Adrenal gland (tissue), 12 donors: ENCODE data around the gene INPP4A. TPM values are rescaled to one million over a fixed set of nuclear protein-coding genes. Genes with fewer than 3 reads are reported as not detected.

Experiments
- DNase-seq, 7 donors: peaks; one replicate each; pipeline ENCODE4 v3.0.0-alpha.2; 2019 to 2020
- H3K27ac ChIP-seq, 5 donors: fragments of 200-600 bp; sonication (generic) in 4 of 5; 1 replicate in 3 of 5; 2 replicates in 2 of 5; pipeline versions ENCODE4 v1.5.1 to v1.8.0; 2016 to 2020; ENCODE audit warnings: mild to moderate bottlenecking in 1 of 5
- H3K27me3 ChIP-seq: fragments of 200-600 bp; 2 replicates; pipeline ENCODE4 v1.8.0; 2021
- H3K36me3 ChIP-seq, 2 donors: fragments of 200-600 bp; replicated peaks in 1 of 2; 1 replicate in 1 of 2; 2 replicates in 1 of 2; pipeline versions ENCODE4 v1.5.1 to v1.8.0; 2018 to 2022
- H3K4me1 ChIP-seq, 2 donors: fragments of 200-600 bp; replicated peaks in 1 of 2; 1 replicate in 1 of 2; 2 replicates in 1 of 2; pipeline versions ENCODE4 v1.5.1 to v1.8.0; 2018 to 2021
- H3K4me3 ChIP-seq, 4 donors: fragments of 200-600 bp; sonication (generic) in 3 of 4; one replicate each; pipeline ENCODE4 v1.5.1; 2016 to 2018
- H3K9me3 ChIP-seq, 3 donors: fragments of 200-600 bp; sonication (generic) in 1 of 3; replicated peaks in 1 of 3; 1 replicate in 2 of 3; 2 replicates in 1 of 3; pipeline versions ENCODE4 v1.5.1 to v1.8.0; 2016 to 2021
- POLR2A ChIP-seq, 2 donors: fragments of 450-650 bp; IDR thresholded peaks; one replicate each; pipeline ENCODE4 v1.6.1; 2017; ENCODE audit warnings: antibody characterized with exemption in 2 of 2, mild to moderate bottlenecking in 2 of 2, moderate library complexity in 1 of 2
- WGBS, 4 donors: extraction: QIAGEN DNeasy Blood & Tissue Kit in 2 of 4; methylation state at CpG; one replicate each; pipeline versions ENCODE4 v1.1.5 to v1.1.7; 2013 to 2017; 5-methylcytosine and 5-hydroxymethylcytosine counted together
- intact Hi-C, 2 donors: fragments of 100-400 bp; cut with DNase I; formaldehyde crosslinking; loops; one replicate each; pipeline versions ENCODE4 v1.14.1 to v1.15.0; 2022 to 2023
- polyA plus RNA-seq, 3 donors: library from polyadenylated mRNA; stranded (reverse); fragments of 200-250 nt in 2 of 3; fragments of 350-450 nt in 1 of 3; fragmentation: Illumina TruSeq in 1 of 3; extraction: RNeasy Lipid Tissue Mini Kit (QIAGEN cat#74804) in 1 of 3; gene quantifications; one replicate each; pipeline ENCODE4 v1.2.3, GENCODE V29; 2013 to 2014
- total RNA-seq, 9 donors: library from RNA; depleted of rRNA in 4 of 9; stranded (reverse); fragments of >200 nt in 4 of 9; fragments of 120-200 nt in 1 of 9; fragmentation: NEBNext Ultra II Directional in 1 of 9; extraction: Animal tissue kit (Norgen Biotek cat#: 25700) in 1 of 9; gene quantifications; one replicate each; pipeline versions ENCODE4 v1.1.0 to v1.2.4, GENCODE V29; 2013 to 2023
- TF ChIP-seq, protein P1 (sequence below), 6 experiments: fragments of 450-650 bp in 4 of 6; fragments of 200-600 bp in 2 of 6; sonication (generic) in 1 of 6; IDR thresholded peaks; 1 replicate in 5 of 6; 2 replicates in 1 of 6; pipeline versions ENCODE4 v1.5.1 to v1.8.0; 2016 to 2021; ENCODE audit warnings: antibody characterized with exemption in 6 of 6, mild to moderate bottlenecking in 2 of 6, moderate library complexity in 1 of 6
- donor health status: healthy with polysubstance abuse.
- donor health status: Bipolar disorder and iron deficiency.
- donor health status: DM: yes; HTN: yes; CAD: no.
- donor health status: DM: no; HTN: no; CAD: no.
- donor health status: DM: no; HTN: no; CAD: no.
- donor health status: DM: yes; HTN: yes; CAD: no.

The INPP4A gene
- total and polyA plus RNA-seq, 12 donors = 8.8 to 40.5 (median 27.3) TPM

DNA sequence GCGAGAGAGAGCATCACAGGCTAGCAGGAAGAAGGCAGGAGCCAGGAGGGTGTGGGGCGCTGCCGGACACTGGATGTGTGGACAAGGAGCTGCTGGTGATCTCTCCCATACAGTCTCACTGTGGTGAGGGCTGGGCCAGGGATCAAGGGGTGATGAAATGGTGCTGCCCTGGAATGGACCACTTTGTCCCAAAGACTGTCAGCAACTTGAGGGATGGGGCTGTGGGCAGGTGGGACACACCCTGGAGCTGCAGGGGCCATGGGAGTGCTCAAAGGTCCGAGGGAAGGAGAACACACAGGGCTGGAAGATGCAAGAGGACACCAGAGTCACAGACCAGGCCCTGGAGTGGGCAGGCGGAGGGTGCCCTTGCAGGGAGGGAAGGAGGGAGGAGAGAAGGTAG lies 125.7 kb downstream of the INPP4A start:
- WGBS, 4 donors = 88 to 97% (median 89%) methylated on average over 5 of the region's 5 CpGs
- H3K27ac ChIP-seq = no peak overlapping the region
- no peak for TF ChIP-seq POLR2A (IDR thresholded peaks at IDR 0.05)
- H3K4me1 ChIP-seq = peaks cover 6% of the 10 kb centered on the region in 2 donors
- H3K27me3 ChIP-seq = no peaks in the 10 kb centered on the region
- peaks cover 0 to 84% of the 10 kb centered on the region in 2 donors for H3K36me3 ChIP-seq
- H3K4me3 ChIP-seq = no peak overlapping the region
- no peak for DNase-seq
- H3K9me3 ChIP-seq = no peaks in the 10 kb centered on the region
- intact Hi-C loops = no loop called here

DNA sequence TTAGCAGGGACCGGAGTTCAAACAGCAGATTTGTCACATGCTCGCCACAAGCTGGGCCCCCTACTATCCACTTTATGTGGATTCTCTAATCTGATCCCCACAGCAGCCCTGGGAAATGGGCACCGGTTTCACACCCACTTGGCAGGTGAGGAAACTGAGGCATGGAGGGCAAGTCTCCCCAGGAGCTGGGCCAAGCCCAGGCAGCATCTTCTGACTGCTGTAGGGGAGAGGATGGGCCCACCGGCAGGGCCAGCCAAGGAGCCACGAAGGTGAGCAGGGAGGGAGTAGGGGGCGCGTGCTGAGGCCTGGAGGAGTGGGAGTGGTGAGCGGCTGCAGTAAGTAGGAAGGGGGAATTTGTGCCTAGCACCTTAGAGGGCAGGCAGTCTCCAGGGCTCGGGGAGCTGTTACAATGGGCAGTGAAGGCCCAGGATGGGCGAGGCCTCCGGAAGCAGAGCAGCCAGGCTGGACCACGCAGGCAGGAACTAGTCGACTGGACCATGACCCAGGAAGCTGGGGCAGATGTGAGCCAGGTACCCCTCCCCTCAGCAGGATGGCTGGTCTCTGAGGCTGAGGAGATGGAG lies 126.6 kb downstream of the INPP4A start:
- Histone ChIP-seq H3K4me1 (no peaks in the 10 kb centered on the region), H3K27ac (no peak overlapping the region), H3K27me3 (no peaks in the 10 kb centered on the region), H3K9me3 (no peaks in the 10 kb centered on the region), H3K4me3 (no peak overlapping the region), H3K36me3 (peaks cover 0 to 81% of the 10 kb centered on the region in 2 donors)
- DNase-seq = no peak
- TF ChIP-seq, protein P1, sequence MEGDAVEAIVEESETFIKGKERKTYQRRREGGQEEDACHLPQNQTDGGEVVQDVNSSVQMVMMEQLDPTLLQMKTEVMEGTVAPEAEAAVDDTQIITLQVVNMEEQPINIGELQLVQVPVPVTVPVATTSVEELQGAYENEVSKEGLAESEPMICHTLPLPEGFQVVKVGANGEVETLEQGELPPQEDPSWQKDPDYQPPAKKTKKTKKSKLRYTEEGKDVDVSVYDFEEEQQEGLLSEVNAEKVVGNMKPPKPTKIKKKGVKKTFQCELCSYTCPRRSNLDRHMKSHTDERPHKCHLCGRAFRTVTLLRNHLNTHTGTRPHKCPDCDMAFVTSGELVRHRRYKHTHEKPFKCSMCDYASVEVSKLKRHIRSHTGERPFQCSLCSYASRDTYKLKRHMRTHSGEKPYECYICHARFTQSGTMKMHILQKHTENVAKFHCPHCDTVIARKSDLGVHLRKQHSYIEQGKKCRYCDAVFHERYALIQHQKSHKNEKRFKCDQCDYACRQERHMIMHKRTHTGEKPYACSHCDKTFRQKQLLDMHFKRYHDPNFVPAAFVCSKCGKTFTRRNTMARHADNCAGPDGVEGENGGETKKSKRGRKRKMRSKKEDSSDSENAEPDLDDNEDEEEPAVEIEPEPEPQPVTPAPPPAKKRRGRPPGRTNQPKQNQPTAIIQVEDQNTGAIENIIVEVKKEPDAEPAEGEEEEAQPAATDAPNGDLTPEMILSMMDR (IDR thresholded peaks at IDR 0.05) = no peak
- no peak for TF ChIP-seq POLR2A (IDR thresholded peaks at IDR 0.05)
- intact Hi-C loops = no loop called here
- 89 to 97% (median 93%) methylated on average over 10 to 13 of the region's 13 CpGs for WGBS, 4 donors

DNA sequence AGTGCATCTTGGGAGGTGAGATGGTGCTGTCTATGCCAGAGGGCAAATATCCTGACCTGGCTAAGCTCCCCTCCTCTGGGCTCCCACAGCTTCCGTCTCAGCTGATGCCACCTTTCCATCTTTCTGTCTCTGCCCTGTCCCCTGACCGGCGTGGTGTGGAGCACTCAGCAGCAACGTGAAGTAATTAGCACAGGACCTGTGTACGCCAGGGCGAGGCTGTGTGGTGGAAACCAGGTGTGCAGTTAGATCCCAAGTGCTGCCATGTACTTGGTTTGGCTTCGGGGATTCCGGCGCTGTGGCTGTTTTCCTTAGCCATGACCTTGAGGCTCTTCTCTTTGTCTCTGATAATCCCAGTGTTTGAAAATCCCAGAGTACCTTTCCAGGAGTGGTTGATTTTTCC lies 127.1 kb downstream of the INPP4A start:
- Histone ChIP-seq H3K4me1 (no peaks in the 10 kb centered on the region), H3K4me3 (no peak overlapping the region), H3K36me3 (peaks cover 0 to 76% of the 10 kb centered on the region in 2 donors), H3K27ac (no peak overlapping the region), H3K27me3 (no peaks in the 10 kb centered on the region), H3K9me3 (no peaks in the 10 kb centered on the region)
- intact Hi-C loops = no loop called here
- no peak for DNase-seq
- TF ChIP-seq POLR2A (IDR thresholded peaks at IDR 0.05) = no peak
- TF ChIP-seq, protein P1 (IDR thresholded peaks at IDR 0.05) = no peak
- 68 to 91% (median 87%) methylated on average over 9 of the region's 9 CpGs for WGBS, 4 donors

DNA sequence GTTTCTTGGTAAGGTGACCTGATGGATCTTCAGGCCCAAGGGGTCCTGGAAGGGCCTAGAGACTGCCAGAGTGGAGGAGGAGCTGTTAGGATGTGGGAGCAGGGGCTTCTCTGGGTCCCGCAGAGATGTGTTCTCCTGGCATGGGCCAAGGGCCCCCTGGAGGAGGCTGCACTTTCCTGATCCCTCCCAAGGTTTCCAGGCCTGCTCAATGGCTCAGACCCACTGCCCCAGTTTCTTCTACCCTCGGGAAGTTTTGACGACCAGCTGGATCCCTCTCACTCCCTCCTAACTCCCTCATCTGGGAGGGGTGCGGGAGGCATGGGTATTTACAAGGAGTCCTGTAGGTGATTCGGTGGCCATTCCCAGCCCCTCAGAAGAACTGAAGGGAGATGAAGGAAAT lies 127.6 kb downstream of the INPP4A start:
- H3K27ac ChIP-seq = no peak overlapping the region
- WGBS, 4 donors = 91 to 97% (median 92%) methylated on average over 5 of the region's 5 CpGs
- peaks cover 0 to 78% of the 10 kb centered on the region in 2 donors for H3K36me3 ChIP-seq
- H3K4me3 ChIP-seq = no peak overlapping the region
- H3K9me3 ChIP-seq = no peaks in the 10 kb centered on the region
- H3K4me1 ChIP-seq = no peaks in the 10 kb centered on the region
- TF ChIP-seq, protein P1 (IDR thresholded peaks at IDR 0.05) = no peak
- no peaks in the 10 kb centered on the region for H3K27me3 ChIP-seq
- intact Hi-C loops = no loop called here
- DNase-seq = no peak

DNA sequence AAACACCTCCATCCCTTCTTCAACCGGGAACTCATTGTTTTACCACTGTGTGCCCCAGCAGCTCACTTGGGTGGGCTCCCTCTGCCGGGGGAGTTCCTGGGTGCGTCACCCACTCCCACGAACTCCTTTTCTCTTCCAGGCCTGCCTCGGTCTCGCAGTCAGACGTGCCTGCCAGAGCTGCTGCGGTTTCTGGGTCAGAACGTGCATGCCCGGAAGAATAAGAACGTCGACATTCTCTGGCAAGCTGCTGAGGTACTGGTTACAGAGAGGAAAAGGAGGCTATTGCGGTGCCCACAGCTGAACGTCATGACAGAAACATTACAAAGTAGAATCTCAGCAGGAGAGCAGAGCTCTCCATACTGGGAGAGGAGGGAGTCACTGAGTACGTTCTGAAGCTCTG lies 128.0 kb downstream of the INPP4A start:
- WGBS, 4 donors = 86 to 94% (median 92%) methylated on average over 11 to 15 of the region's 15 CpGs
- DNase-seq = no peak
- Histone ChIP-seq H3K9me3 (no peaks in the 10 kb centered on the region), H3K27me3 (no peaks in the 10 kb centered on the region), H3K4me1 (no peaks in the 10 kb centered on the region), H3K36me3 (peaks cover 0 to 78% of the 10 kb centered on the region in 2 donors), H3K4me3 (no peak overlapping the region), H3K27ac (no peak overlapping the region)
- intact Hi-C loops = no loop called here
- TF ChIP-seq, protein P1 (IDR thresholded peaks at IDR 0.05) = no peak
- TF ChIP-seq POLR2A (IDR thresholded peaks at IDR 0.05) = no peak
